GM21576 (cell line): ENCODE measurements around the gene ZNF583.

Experiments
- ATAC-seq: cut with Tn5 transposase; IDR thresholded peaks from one replicate; pipeline ENCODE4 v1.9.1; 2021; ENCODE audit warnings: mild to moderate bottlenecking, moderate library complexity; ENCODE audit not compliant: unreplicated experiment

ZNF583 gene

GRCh38 chr19:56441206-56441792 lies 37.2 kb downstream of the ZNF583 start:
- ATAC-seq = no peak

GRCh38 chr19:56474308-56474707 lies 70.2 kb downstream of the ZNF583 start:
- no peak for ATAC-seq

- ATAC-seq = no peak
These were observed 72.0 kb downstream of the ZNF583 start for GRCh38 chr19:56476093-56476492.
